K562 (cell line): ENCODE measurements around the gene GPR32. TPM values are rescaled to one million over a fixed set of nuclear protein-coding genes. Genes with fewer than 3 reads are reported as not detected.

Experiments used
- DNMT1 ChIP-seq: fragments of 450-650 bp; IDR thresholded peaks from 2 replicates; pipeline ENCODE4 v1.6.1; 2016; ENCODE audit warnings: antibody characterized with exemption, mild to moderate bottlenecking
- EWSR1 ChIP-seq: fragments of 450-650 bp; IDR thresholded peaks from 2 replicates; pipeline ENCODE4 v1.6.1; 2018; ENCODE audit warnings: borderline replicate concordance, mild to moderate bottlenecking, low read depth, moderate library complexity; ENCODE audit not compliant: partially characterized antibody
- HEY1 ChIP-seq: fragments of 250-450 bp; sonication (Bioruptor Pico); IDR thresholded peaks from 2 replicates; pipeline ENCODE4 v1.5.0; 2020; ENCODE audit warnings: mild to moderate bottlenecking, moderate library complexity, borderline replicate concordance
- L3MBTL2 ChIP-seq: fragments of 450-650 bp; IDR thresholded peaks from 2 replicates; pipeline ENCODE4 v1.6.1; 2016; ENCODE audit warnings: mild to moderate bottlenecking, moderate library complexity
- MCM2 ChIP-seq: fragments of 450-650 bp; IDR thresholded peaks from 2 replicates; pipeline ENCODE4 v1.6.1; 2017; ENCODE audit warnings: low read depth, mild to moderate bottlenecking
- MYC ChIP-seq, 2 experiments: fragments of 250-450 bp in 1 of 2; sonication (Bioruptor Pico) in 1 of 2; IDR thresholded peaks; 2 replicates each; pipeline versions ENCODE4 v1.5.1 to v1.6.1; 2012 to 2021; ENCODE audit warnings: low read depth in 2 of 2, borderline replicate concordance in 1 of 2, improper control_type of control experiment in 1 of 2, low read length in 1 of 2, mild to moderate bottlenecking in 1 of 2, moderate library complexity in 1 of 2
- NFE2 ChIP-seq: IDR thresholded peaks from 2 replicates; pipeline ENCODE4 v1.6.1; 2014; ENCODE audit warnings: antibody characterized with exemption, low read depth
- NFIX ChIP-seq: fragments of 250-450 bp; sonication (Bioruptor Pico); IDR thresholded peaks from 2 replicates; pipeline ENCODE4 v1.4.0; 2020; ENCODE audit warnings: low read depth, mild to moderate bottlenecking, moderate library complexity
- PHF8 ChIP-seq: fragments of 200-600 bp; sonication (generic); IDR thresholded peaks from 2 replicates; pipeline ENCODE4 v1.6.1; 2012; ENCODE audit warnings: mixed run types, mild to moderate bottlenecking, inconsistent platforms, low read length, moderate library complexity, borderline replicate concordance
- PTBP1 ChIP-seq: fragments of 200-400 bp; formaldehyde crosslinking; IDR thresholded peaks from 2 replicates; pipeline ENCODE4 v1.6.1; 2017; ENCODE audit warnings: low read depth, low read length
- SAFB ChIP-seq: fragments of 200-400 bp; formaldehyde crosslinking; IDR thresholded peaks from 2 replicates; pipeline ENCODE4 v1.6.1; 2017; ENCODE audit warnings: low read depth, low read length, borderline replicate concordance
- SAP30 ChIP-seq: fragments of 200-600 bp; sonication (generic); IDR thresholded peaks from 2 replicates; pipeline ENCODE4 v1.6.1; 2012; ENCODE audit warnings: borderline replicate concordance, low read depth, mild to moderate bottlenecking, moderate library complexity, low read length, control low read depth, inconsistent platforms; ENCODE audit not compliant: insufficient read depth, poor library complexity, severe bottlenecking
- SIN3B ChIP-seq: fragments of 450-650 bp; IDR thresholded peaks from 2 replicates; pipeline ENCODE4 v1.6.1; 2017; ENCODE audit warnings: low read depth, mild to moderate bottlenecking, moderate library complexity
- SIX5 ChIP-seq, 2 experiments: IDR thresholded peaks; 2 replicates each; pipeline ENCODE4 v1.6.1; 2011; ENCODE audit warnings: low read length in 2 of 2, borderline replicate concordance in 1 of 2, low read depth in 1 of 2, mild to moderate bottlenecking in 1 of 2, moderate library complexity in 1 of 2; ENCODE audit not compliant: insufficient read depth in 1 of 2
- SMC3 ChIP-seq: conservative IDR thresholded peaks from 2 replicates; pipeline ENCODE4 v1.6.1; 2011; ENCODE audit warnings: low read depth, low read length, improper control_type of control experiment; ENCODE audit not compliant: insufficient read depth
- ZBED1 ChIP-seq: IDR thresholded peaks from 2 replicates; pipeline ENCODE4 v1.6.1; 2014
- polyA plus RNA-seq, 8 experiments: library from polyadenylated mRNA; depleted of rRNA in 4 of 8; stranded (reverse) in 5 of 8; unstranded in 3 of 8; fragments of >200 nt; fragmentation: Nextera tagmentation in 2 of 8; fragmentation: Illumina TruSeq in 1 of 8; extraction: Ambion mirVana in 2 of 8; extraction: Trizol in 1 of 8; gene quantifications; 2 replicates each; pipeline versions ENCODE4 v1.2.1 to v1.2.3, GENCODE V29; 2011 to 2014; ENCODE audit warnings: inconsistent platforms in 1 of 8, missing spikeins in 1 of 8
- total RNA-seq, 7 experiments: library from RNA; depleted of rRNA in 6 of 7; stranded (reverse); fragments of >200 nt in 6 of 7; fragmentation: Illumina TruSeq in 2 of 7; extraction: Trizol in 2 of 7; gene quantifications; 2 replicates each; pipeline versions ENCODE4 v1.2.1 to v1.2.3, GENCODE V29; 2011 to 2021; ENCODE audit warnings: low replicate concordance in 1 of 7
- TF ChIP-seq, protein P1 (sequence below), 3 experiments: IDR thresholded peaks in 2 of 3; conservative IDR thresholded peaks in 1 of 3; 2 replicates each; pipeline ENCODE4 v1.5.1; 2011 to 2012; ENCODE audit warnings: low read length in 3 of 3, mild to moderate bottlenecking in 3 of 3, control low read depth in 2 of 3, improper control_type of control experiment in 1 of 3, inconsistent platforms in 1 of 3, low read depth in 1 of 3, mixed read lengths in 1 of 3, moderate library complexity in 1 of 3; ENCODE audit not compliant: insufficient read depth in 2 of 3
- TF ChIP-seq, protein P2 (sequence below): fragments of 250-450 bp; sonication (Bioruptor Pico); IDR thresholded peaks from 2 replicates; pipeline ENCODE4 v1.5.0; 2021
- TF ChIP-seq, protein P3 (sequence below): fragments of 450-650 bp; formaldehyde crosslinking; IDR thresholded peaks from 2 replicates; pipeline ENCODE4 v1.4.0; 2020; ENCODE audit warnings: mild to moderate bottlenecking, moderate library complexity
- TF ChIP-seq, protein P4 (sequence below): sonication (generic); formaldehyde crosslinking; IDR thresholded peaks from 2 replicates; pipeline ENCODE4 v1.9.0; 2022; ENCODE audit warnings: mild to moderate bottlenecking, missing genetic modification reagents

Gene GPR32
- total and polyA plus RNA-seq, 9 of the 15 experiments (the other 6 are each of a cell fraction or from before 2014, with no cell fraction given), result not detected

DNA sequence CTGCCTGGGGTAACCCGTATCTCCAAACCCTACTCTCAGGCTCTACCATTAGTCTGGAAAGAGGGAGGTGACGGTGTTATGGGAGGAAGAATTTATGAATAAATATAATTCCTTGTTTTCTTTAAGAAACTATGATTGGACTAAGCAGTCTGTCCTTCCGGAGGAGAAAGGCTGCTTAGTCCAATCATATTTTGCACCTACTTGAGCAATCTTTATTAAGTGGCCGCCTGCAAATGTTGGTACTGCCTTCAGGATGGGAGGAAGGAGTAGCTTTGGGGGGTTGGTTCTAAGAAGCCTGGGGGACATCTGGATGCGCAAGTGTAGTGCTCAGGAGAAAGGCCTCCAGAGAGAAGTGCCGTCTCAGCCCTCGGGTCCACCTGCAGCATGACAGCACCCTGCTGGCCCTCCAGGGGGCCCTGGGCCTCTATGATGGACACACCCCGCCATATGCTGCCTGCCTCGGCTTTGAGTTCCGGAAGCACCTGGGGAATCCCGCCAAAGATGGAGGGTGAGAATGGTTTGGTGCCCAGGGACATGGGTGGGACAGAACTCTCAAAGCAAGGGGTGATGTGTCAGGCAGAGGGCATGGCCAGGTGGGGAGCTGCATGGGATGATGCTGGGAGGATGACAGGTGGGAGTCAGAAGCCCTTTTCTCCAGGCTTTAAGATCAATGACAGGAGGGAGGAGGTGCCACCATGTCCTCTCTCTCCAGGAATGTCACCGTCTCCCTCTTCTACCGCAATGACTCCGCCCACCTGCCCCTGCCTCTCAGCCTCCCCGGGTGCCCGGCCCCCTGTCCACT lies 24.0 kb downstream of the GPR32 start (continued):
- TF ChIP-seq SAFB (no peak), SMC3 (peak; percentile 58), NFIX (CRISPR knock-in tag) (no peak), ZBED1 (no peak), L3MBTL2 (peak; percentile 85), DNMT1 (no peak), PHF8 (no peak), EWSR1 (peak; percentile 17), MCM2 (no peak), SIX5 (IDR thresholded peaks at IDR 0.05; ENCODE audit: borderline replicate concordance in 1 of 2, insufficient read depth in 1 of 2, low read depth in 1 of 2, low read length in 2 of 2) (no peak), SAP30 (no peak), HEY1 (CRISPR knock-in tag) (0 out of 2 replicates have a peak, but pooled peaks have one; percentile 11), PTBP1 (peak; percentile 6), NFE2 (no peak), MYC (IDR thresholded peaks at IDR 0.05; ENCODE audit: low read depth, low read length) (peak; percentile 70), MYC (CRISPR knock-in tag; IDR thresholded peaks at IDR 0.05; ENCODE audit: borderline replicate concordance, low read depth) (no peak), SIN3B (no peak)
- TF ChIP-seq, protein P1, sequence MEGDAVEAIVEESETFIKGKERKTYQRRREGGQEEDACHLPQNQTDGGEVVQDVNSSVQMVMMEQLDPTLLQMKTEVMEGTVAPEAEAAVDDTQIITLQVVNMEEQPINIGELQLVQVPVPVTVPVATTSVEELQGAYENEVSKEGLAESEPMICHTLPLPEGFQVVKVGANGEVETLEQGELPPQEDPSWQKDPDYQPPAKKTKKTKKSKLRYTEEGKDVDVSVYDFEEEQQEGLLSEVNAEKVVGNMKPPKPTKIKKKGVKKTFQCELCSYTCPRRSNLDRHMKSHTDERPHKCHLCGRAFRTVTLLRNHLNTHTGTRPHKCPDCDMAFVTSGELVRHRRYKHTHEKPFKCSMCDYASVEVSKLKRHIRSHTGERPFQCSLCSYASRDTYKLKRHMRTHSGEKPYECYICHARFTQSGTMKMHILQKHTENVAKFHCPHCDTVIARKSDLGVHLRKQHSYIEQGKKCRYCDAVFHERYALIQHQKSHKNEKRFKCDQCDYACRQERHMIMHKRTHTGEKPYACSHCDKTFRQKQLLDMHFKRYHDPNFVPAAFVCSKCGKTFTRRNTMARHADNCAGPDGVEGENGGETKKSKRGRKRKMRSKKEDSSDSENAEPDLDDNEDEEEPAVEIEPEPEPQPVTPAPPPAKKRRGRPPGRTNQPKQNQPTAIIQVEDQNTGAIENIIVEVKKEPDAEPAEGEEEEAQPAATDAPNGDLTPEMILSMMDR (IDR thresholded peaks at IDR 0.05 in 2 of 3, conservative IDR thresholded peaks at IDR 0.05 in 1 of 3; ENCODE audit: insufficient read depth in 2 of 3, low read depth in 1 of 3, low read length in 3 of 3), result peak; percentile 61 to 70 (median 65)
- TF ChIP-seq, protein P2, sequence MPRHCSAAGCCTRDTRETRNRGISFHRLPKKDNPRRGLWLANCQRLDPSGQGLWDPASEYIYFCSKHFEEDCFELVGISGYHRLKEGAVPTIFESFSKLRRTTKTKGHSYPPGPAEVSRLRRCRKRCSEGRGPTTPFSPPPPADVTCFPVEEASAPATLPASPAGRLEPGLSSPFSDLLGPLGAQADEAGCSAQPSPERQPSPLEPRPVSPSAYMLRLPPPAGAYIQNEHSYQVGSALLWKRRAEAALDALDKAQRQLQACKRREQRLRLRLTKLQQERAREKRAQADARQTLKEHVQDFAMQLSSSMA (CRISPR knock-in tag), result no peak; the same call in 1 of the 2 replicates
- TF ChIP-seq, protein P3, sequence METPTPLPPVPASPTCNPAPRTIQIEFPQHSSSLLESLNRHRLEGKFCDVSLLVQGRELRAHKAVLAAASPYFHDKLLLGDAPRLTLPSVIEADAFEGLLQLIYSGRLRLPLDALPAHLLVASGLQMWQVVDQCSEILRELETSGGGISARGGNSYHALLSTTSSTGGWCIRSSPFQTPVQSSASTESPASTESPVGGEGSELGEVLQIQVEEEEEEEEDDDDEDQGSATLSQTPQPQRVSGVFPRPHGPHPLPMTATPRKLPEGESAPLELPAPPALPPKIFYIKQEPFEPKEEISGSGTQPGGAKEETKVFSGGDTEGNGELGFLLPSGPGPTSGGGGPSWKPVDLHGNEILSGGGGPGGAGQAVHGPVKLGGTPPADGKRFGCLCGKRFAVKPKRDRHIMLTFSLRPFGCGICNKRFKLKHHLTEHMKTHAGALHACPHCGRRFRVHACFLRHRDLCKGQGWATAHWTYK, result no peak
- TF ChIP-seq, protein P4, sequence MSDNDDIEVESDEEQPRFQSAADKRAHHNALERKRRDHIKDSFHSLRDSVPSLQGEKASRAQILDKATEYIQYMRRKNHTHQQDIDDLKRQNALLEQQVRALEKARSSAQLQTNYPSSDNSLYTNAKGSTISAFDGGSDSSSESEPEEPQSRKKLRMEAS, result peak; percentile 64
